Measurements from ENCODE around the gene SUSD1.
"Not testable (repeated sequence)": the region's sequence is repeated elsewhere in the genome, so short reads cannot be mapped to it uniquely, and the experiment has no call there.

SUSD1 gene

GRCh38 chr9:112174965-112175795, at the start of gene SUSD1:
Gene SUSD1, minus strand, starts transcription at chr9:112175297. Its CDS starts 62 bp downstream, at chr9:112175235.
- no peaks in the 10 kb centered on the region for H3K9me3 Mint-ChIP-seq
- peaks cover 65% of the 10 kb centered on the region for H3K4me1 Mint-ChIP-seq
- H3K27ac Mint-ChIP-seq = peak within 1 kb of the TSS; percentile 73
- peaks cover 4% of the 10 kb centered on the region for H3K36me3 Mint-ChIP-seq
- H3K27me3 Mint-ChIP-seq = no peaks in the 10 kb centered on the region
- H3K4me3 Mint-ChIP-seq = peak within 1 kb of the TSS; percentile 84

DNA sequence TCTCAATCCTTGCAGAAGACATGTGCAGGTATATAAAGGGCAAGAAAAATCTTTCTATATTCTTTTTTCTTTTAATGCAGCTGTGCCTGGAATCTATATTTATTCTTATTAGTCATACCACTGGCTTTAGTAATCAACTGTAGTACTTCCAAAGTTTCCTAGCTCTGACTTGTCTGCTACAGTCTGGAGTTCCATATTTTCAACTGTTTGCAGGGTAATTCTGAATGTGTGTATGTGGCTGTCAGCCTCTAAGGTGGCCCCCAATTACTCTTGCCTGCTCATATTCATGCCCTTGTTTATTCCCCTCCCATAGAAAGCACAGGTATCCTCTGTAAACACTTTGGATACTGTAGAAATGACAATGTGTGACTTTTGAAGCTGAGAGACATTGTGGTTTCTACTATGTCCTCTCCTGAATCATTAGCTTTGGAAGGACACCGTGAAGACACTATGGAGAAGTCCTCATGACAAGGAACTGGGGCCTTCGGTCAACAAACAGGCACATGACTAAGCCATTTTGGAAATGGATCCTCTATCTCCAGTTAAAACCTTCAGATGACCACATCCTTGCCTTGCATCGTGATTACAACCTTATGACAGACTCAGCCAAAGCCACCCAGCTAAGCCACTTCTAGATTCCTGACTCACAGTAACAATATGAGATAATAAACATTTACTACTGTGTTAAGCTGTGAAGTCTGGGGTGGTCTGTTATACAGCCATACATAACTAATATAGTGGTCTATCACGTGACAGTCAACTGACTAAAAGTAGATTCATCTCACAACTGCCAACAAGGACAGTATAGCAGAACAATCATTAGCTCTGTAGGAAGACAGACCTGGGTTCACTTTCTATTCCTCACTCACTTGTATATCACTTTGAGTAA, 49.5 kb upstream of the SUSD1 start:
- H3K27ac Mint-ChIP-seq = no peak overlapping the region
- no peaks in the 10 kb centered on the region for H3K9me3 Mint-ChIP-seq
- H3K36me3 Mint-ChIP-seq = peaks cover 35% of the 10 kb centered on the region
- H3K4me1 Mint-ChIP-seq = peaks cover 13% of the 10 kb centered on the region
- no peak overlapping the region for H3K4me3 Mint-ChIP-seq
- no peaks in the 10 kb centered on the region for H3K27me3 Mint-ChIP-seq

- Mint-ChIP-seq H3K4me1 (peaks cover 38% of the 10 kb centered on the region), H3K9me3 (no peaks in the 10 kb centered on the region), H3K27ac (peak overlapping the region; percentile 71), H3K27me3 (no peaks in the 10 kb centered on the region), H3K4me3 (no peak overlapping the region), H3K36me3 (peaks cover 36% of the 10 kb centered on the region)
Observed at GRCh38 chr9:112218908-112219307, 43.8 kb upstream of the SUSD1 start.

DNA sequence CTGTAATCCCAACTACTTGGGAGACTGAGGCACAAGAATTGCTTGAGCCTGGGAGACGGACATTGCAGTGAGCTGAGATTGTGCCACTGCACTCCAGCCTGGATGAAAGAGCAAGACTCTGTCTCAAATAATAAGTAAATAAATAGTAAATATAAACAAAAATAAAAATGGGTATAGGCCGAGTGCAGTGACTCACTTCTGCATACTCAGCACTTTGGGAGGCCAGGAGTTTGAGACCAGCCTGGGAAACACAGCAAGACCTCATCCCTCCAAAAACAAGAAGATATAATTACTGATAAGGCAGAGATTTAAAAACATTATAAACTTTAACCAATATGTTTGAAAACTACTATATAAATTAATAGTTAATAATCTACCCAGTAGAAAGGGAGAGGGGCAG, 37.8 kb upstream of the SUSD1 start:
- H3K27ac Mint-ChIP-seq = no peak overlapping the region
- peaks cover 4% of the 10 kb centered on the region for H3K9me3 Mint-ChIP-seq
- H3K36me3 Mint-ChIP-seq = peaks cover 47% of the 10 kb centered on the region
- H3K4me3 Mint-ChIP-seq = no peak overlapping the region
- H3K4me1 Mint-ChIP-seq = peaks cover 9% of the 10 kb centered on the region
- H3K27me3 Mint-ChIP-seq = no peaks in the 10 kb centered on the region

DNA sequence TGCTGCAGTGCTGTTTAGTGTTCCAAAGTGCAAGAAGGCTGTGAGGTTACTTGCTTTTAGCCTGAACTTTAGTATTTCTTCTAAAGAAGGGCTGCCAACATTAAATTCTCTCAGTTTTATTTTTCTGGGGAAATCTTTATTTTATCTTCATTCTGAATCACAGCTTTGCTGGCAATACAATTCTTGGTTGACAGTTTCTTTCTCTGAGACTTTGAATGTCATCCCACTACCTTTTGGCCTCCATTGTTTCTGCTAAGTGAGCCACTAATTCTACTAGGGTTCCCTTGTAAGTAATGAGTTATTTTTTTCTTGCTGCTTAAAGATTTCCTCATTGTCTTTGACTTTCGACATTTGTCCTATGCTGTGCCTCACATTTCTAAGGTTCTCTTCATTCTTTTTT, 32.4 kb upstream of the SUSD1 start:
- Mint-ChIP-seq H3K4me3 (no peak overlapping the region), H3K4me1 (no peaks in the 10 kb centered on the region), H3K9me3 (peaks cover 16% of the 10 kb centered on the region), H3K36me3 (peaks cover 44% of the 10 kb centered on the region), H3K27ac (no peak overlapping the region), H3K27me3 (no peaks in the 10 kb centered on the region)

DNA sequence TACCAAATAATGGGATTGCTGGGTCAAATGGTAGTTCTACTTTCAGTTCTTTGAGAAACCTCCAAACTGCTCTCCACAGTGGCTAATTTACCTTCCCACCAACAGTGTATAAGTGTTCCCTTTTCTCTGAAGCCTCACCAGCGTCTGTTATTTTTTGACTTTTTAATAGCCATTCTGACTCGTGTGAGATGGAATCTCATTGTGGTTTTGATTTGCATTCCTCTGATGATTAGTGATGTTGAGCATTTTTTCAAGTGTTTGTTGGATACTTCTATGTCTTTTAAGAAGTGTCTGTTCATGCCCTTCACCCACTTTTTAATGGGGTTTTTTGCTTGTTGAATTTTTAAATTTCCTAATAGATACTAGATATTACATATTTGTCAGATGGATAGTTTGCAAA, 28.4 kb upstream of the SUSD1 start:
- Mint-ChIP-seq H3K27ac (no peak overlapping the region), H3K27me3 (no peaks in the 10 kb centered on the region), H3K9me3 (peaks cover 22% of the 10 kb centered on the region), H3K36me3 (peaks cover 28% of the 10 kb centered on the region), H3K4me1 (no peaks in the 10 kb centered on the region), H3K4me3 (no peak overlapping the region)

- H3K27me3 Mint-ChIP-seq = no peaks in the 10 kb centered on the region
- H3K9me3 Mint-ChIP-seq = peaks cover 12% of the 10 kb centered on the region
- no peak overlapping the region for H3K4me3 Mint-ChIP-seq
- no peak overlapping the region for H3K27ac Mint-ChIP-seq
- peaks cover 10% of the 10 kb centered on the region for H3K36me3 Mint-ChIP-seq
- no peaks in the 10 kb centered on the region for H3K4me1 Mint-ChIP-seq
Observed at GRCh38 chr9:112200711-112201110, 25.6 kb upstream of the SUSD1 start.

DNA sequence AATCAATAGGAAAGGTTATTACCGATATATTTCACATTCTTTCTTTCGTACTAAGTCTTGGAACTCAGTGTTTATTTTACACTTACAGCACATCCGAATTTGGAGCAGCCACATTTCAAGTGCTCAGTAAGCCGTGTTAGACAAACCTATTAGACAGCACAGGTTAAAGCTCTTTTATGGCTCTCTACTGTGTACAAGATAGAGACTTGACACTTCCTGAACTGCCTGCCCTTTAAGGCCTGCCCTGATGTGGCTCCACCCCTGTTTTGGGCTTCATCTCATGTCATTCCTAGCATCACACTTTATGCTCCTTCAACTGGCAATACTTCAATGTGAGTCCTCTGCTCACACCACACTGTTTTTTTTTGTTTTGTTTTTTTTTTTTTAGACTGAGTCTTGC, 23.5 kb upstream of the SUSD1 start:
- H3K27me3 Mint-ChIP-seq = no peaks in the 10 kb centered on the region
- H3K9me3 Mint-ChIP-seq = peaks cover 12% of the 10 kb centered on the region
- H3K27ac Mint-ChIP-seq = no peak overlapping the region
- H3K4me3 Mint-ChIP-seq = no peak overlapping the region
- H3K36me3 Mint-ChIP-seq = peaks cover 7% of the 10 kb centered on the region
- no peaks in the 10 kb centered on the region for H3K4me1 Mint-ChIP-seq

DNA sequence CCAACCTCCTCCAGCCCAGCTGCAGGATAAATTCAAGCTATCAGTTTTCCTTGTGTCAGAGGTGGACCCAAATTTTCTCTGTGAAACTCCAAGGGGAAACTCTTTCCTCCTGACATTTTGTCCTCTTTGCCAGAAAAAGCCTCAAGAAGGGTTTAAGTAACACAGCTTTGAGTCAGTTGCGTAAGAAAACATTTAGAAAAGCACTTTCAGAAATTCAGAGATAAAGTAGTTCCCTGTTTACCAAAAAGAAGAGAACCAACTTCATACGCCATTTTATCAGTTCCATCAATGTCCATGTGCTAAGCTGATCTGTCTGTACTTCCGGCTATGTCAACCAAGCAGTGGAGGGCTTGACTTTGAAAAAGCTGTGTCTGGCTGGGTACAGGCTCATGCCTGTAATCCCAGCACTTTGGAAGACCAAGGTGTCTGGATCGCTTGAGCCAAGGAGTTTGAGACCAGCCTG, 19.9 kb upstream of the SUSD1 start:
- Mint-ChIP-seq H3K9me3 (no peaks in the 10 kb centered on the region), H3K4me1 (no peaks in the 10 kb centered on the region), H3K27me3 (no peaks in the 10 kb centered on the region), H3K36me3 (peaks cover 2% of the 10 kb centered on the region), H3K4me3 (no peak overlapping the region), H3K27ac (no peak overlapping the region)

- no peaks in the 10 kb centered on the region for H3K9me3 Mint-ChIP-seq
- no peak overlapping the region for H3K4me3 Mint-ChIP-seq
- no peaks in the 10 kb centered on the region for H3K36me3 Mint-ChIP-seq
- no peak overlapping the region for H3K27ac Mint-ChIP-seq
- no peaks in the 10 kb centered on the region for H3K4me1 Mint-ChIP-seq
- no peaks in the 10 kb centered on the region for H3K27me3 Mint-ChIP-seq
Observed at GRCh38 chr9:112193572-112194288, 18.6 kb upstream of the SUSD1 start.

GRCh38 chr9:112190320-112190719, 15.2 kb upstream of the SUSD1 start:
- H3K27me3 Mint-ChIP-seq, H3K9me3 Mint-ChIP-seq, H3K4me3 Mint-ChIP-seq, H3K36me3 Mint-ChIP-seq, H3K4me1 Mint-ChIP-seq, H3K27ac Mint-ChIP-seq: not testable (repeated sequence)

GRCh38 chr9:112188884-112189283, 13.8 kb upstream of the SUSD1 start:
- no peaks in the 10 kb centered on the region for H3K4me1 Mint-ChIP-seq
- no peaks in the 10 kb centered on the region for H3K36me3 Mint-ChIP-seq
- no peak overlapping the region for H3K27ac Mint-ChIP-seq
- H3K27me3 Mint-ChIP-seq = no peaks in the 10 kb centered on the region
- no peak overlapping the region for H3K4me3 Mint-ChIP-seq
- no peaks in the 10 kb centered on the region for H3K9me3 Mint-ChIP-seq

GRCh38 chr9:112187404-112187803, 12.3 kb upstream of the SUSD1 start:
- no peaks in the 10 kb centered on the region for H3K36me3 Mint-ChIP-seq
- no peak overlapping the region for H3K4me3 Mint-ChIP-seq

DNA sequence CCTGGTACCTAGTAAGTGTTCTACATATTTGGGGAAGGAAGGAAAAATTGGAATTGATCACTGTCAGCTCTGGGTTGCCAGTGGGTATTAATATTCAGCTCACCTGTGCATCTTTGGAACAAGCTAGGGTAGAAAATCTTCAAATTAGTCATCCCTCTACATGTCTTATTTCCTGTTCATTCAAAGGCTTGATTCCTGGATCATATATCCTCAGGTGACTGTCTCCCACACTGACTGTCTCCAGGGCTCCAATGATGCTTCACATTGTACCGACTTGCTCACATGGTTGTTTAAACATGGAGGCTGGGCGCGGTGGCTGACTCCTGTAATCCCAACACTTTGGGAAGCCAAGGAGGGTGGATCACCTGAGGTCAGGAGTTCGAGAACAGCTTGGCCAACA, 11.6 kb upstream of the SUSD1 start:
- Mint-ChIP-seq H3K4me1 (peaks cover 7% of the 10 kb centered on the region), H3K27me3 (no peaks in the 10 kb centered on the region), H3K4me3 (no peak overlapping the region), H3K27ac (no peak overlapping the region), H3K36me3 (no peaks in the 10 kb centered on the region), H3K9me3 (peaks cover 8% of the 10 kb centered on the region)

More at GRCh38 chr9:112187404-112187803, 12.3 kb upstream of the SUSD1 start:
- Mint-ChIP-seq H3K27me3 (no peaks in the 10 kb centered on the region), H3K9me3 (peaks cover 4% of the 10 kb centered on the region), H3K27ac (no peak overlapping the region), H3K4me1 (peaks cover 4% of the 10 kb centered on the region)

DNA sequence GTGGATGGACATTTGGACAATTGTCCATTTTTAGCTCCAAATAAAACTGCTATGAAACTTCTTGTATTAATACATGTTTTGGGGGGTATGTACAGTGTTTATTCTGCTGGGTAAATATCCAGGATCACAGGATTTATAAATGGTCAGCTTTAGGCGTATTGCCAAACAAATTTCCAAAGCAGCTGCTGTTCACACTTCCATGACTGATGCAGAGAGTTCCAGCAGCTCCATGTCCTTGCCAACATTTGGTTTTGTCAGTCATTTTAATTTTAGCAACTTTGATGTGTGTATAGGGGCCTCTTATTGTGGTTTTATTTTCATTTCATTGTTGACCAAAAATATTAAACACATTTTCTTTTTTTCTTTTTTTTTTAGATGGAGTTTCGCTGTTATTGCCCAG, 9.8 kb upstream of the SUSD1 start:
- Mint-ChIP-seq H3K4me1 (peaks cover 23% of the 10 kb centered on the region), H3K27ac (no peak overlapping the region)

More for the DNA sequence above, 9.8 kb upstream of the SUSD1 start:
- H3K4me3 Mint-ChIP-seq = no peak overlapping the region
- H3K27me3 Mint-ChIP-seq = no peaks in the 10 kb centered on the region
- H3K9me3 Mint-ChIP-seq = peaks cover 8% of the 10 kb centered on the region
- H3K36me3 Mint-ChIP-seq = no peaks in the 10 kb centered on the region

Measured in activated naive CD4-positive, alpha-beta T cell treated with anti-CD3 and anti-CD28 coated beads, Interleukin-2, amount 50 U/mL, for 24 hours (primary cell).